OCI-LY7 (cell line): Measurements from ENCODE around the gene CASP9.

Source experiments
- CTCF ChIP-seq: fragments of 200-600 bp; sonication (generic); conservative IDR thresholded peaks from 2 replicates; pipeline ENCODE4 v1.5.1; 2014; ENCODE audit warnings: mild to moderate bottlenecking, antibody characterized with exemption, low read length, moderate library complexity, mixed read lengths
- EZH2phosphoT487 ChIP-seq: fragments of 200-600 bp; sonication (generic); IDR thresholded peaks from 2 replicates; pipeline ENCODE4 v1.6.1; 2018; ENCODE audit warnings: low read depth, borderline replicate concordance, mild to moderate bottlenecking, mixed run types, antibody characterized with exemption, low read length, moderate library complexity, mixed read lengths

GRCh38 chr1:15489052-15489736 is 34.8 kb downstream of the CASP9 start:
- TF ChIP-seq CTCF: no peak
- TF ChIP-seq EZH2phosphoT487: no peak
